Neural progenitor cell (in vitro differentiated cells): Measurements from ENCODE around the gene RNU1-2. TPM values are rescaled to one million over a fixed set of nuclear protein-coding genes. Genes with fewer than 3 reads are reported as not detected.
"Not testable (repeated sequence)": the region's sequence is repeated elsewhere in the genome, so short reads cannot be mapped to it uniquely, and the experiment has no call there.

Source experiments
- DNase-seq: peaks from one replicate; pipeline ENCODE4 v3.0.0-alpha.2; 2016; ENCODE audit warnings: low spot score
- H2AFZ ChIP-seq: fragments of 200-600 bp; sonication (generic); replicated peaks from 2 replicates; pipeline ENCODE4 v1.6.1; 2016; ENCODE audit warnings: antibody characterized with exemption
- H3F3A ChIP-seq: fragments of 200-600 bp; sonication (generic); 2 replicates; pipeline ENCODE4 v1.6.1; 2016; ENCODE audit warnings: antibody characterized with exemption, low read depth
- H3K27ac ChIP-seq: fragments of 200-600 bp; sonication (generic); 2 replicates; pipeline ENCODE4 v1.5.1; 2016; ENCODE audit warnings: mild to moderate bottlenecking
- H3K27me3 ChIP-seq: fragments of 200-600 bp; sonication (generic); 2 replicates; pipeline ENCODE4 v1.6.1; 2016; ENCODE audit warnings: mild to moderate bottlenecking, moderate library complexity
- H3K36me3 ChIP-seq: fragments of 200-600 bp; sonication (generic); 2 replicates; pipeline ENCODE4 v1.5.1; 2016
- H3K4me1 ChIP-seq: fragments of 200-600 bp; sonication (generic); 2 replicates; pipeline ENCODE4 v1.6.1; 2016; ENCODE audit warnings: mixed run types
- H3K4me2 ChIP-seq: fragments of 200-600 bp; sonication (generic); 2 replicates; pipeline ENCODE4 v1.6.1; 2016
- H3K4me3 ChIP-seq: fragments of 200-600 bp; sonication (generic); 2 replicates; pipeline ENCODE4 v1.5.1; 2016
- H3K79me2 ChIP-seq: fragments of 200-600 bp; sonication (generic); 2 replicates; pipeline ENCODE4 v1.6.1; 2016; ENCODE audit warnings: low read depth
- H3K9ac ChIP-seq: fragments of 200-600 bp; sonication (generic); 2 replicates; pipeline ENCODE4 v1.6.1; 2016
- H3K9me3 ChIP-seq: fragments of 200-600 bp; sonication (generic); 2 replicates; pipeline ENCODE4 v1.5.1; 2016; ENCODE audit warnings: low read depth
- H4K20me1 ChIP-seq: fragments of 200-600 bp; sonication (generic); 2 replicates; pipeline ENCODE4 v1.6.1; 2016; ENCODE audit warnings: low read depth
- H3K27ac Mint-ChIP-seq: 3 replicates; pipeline ENCODE4 v1.8.0; 2021; ENCODE audit warnings: mixed read lengths
- H3K27me3 Mint-ChIP-seq: 2 replicates; pipeline ENCODE4 v1.8.0; 2022; ENCODE audit warnings: low read depth, mild to moderate bottlenecking, inconsistent platforms, moderate library complexity, mixed read lengths; ENCODE audit not compliant: insufficient read depth
- H3K36me3 Mint-ChIP-seq: 3 replicates; pipeline ENCODE4 v1.8.0; 2021; ENCODE audit warnings: mixed read lengths
- H3K4me1 Mint-ChIP-seq: 3 replicates; pipeline ENCODE4 v1.8.0; 2021; ENCODE audit warnings: mixed read lengths
- H3K4me3 Mint-ChIP-seq: 3 replicates; pipeline ENCODE4 v1.8.0; 2021; ENCODE audit warnings: mild to moderate bottlenecking, moderate library complexity, mixed read lengths
- H3K9me3 Mint-ChIP-seq: 3 replicates; pipeline ENCODE4 v1.8.0; 2020; ENCODE audit warnings: mixed read lengths
- CTCF ChIP-seq: fragments of 200-600 bp; sonication (generic); IDR thresholded peaks from 2 replicates; pipeline ENCODE4 v1.5.1; 2017; ENCODE audit warnings: antibody characterized with exemption, mild to moderate bottlenecking
- EZH2 ChIP-seq: fragments of 200-600 bp; sonication (generic); IDR thresholded peaks from 2 replicates; pipeline ENCODE4 v1.6.1; 2017; ENCODE audit warnings: antibody characterized with exemption, mild to moderate bottlenecking, moderate library complexity
- EZH2phosphoT487 ChIP-seq: fragments of 200-600 bp; sonication (generic); IDR thresholded peaks from 2 replicates; pipeline ENCODE4 v1.6.1; 2017; ENCODE audit warnings: antibody characterized with exemption
- total RNA-seq: library from RNA; depleted of rRNA; stranded (reverse); fragments of >200 nt; gene quantifications from 2 replicates; pipeline ENCODE4 v1.2.3, GENCODE V29; 2015; ENCODE audit warnings: low replicate concordance

Gene RNU1-2
- total RNA-seq, 1 donor from 2014 or later = under 0.01 TPM

GRCh38 chr1:16926491-16927073 lies 30.8 kb downstream of the RNU1-2 start:
- peaks cover 15% of the 10 kb centered on the region for H3K36me3 Mint-ChIP-seq
- Histone ChIP-seq H3K27me3 (no peaks in the 10 kb centered on the region), H3F3A (peaks cover 36% of the 10 kb centered on the region), H3K4me2 (peak overlapping the region; percentile 74), H4K20me1 (peaks cover 13% of the 10 kb centered on the region), H3K36me3 (no peaks in the 10 kb centered on the region), H3K9ac (no peak overlapping the region), H3K4me1 (peaks cover 31% of the 10 kb centered on the region), H3K27ac (no peak overlapping the region), H2AFZ (no peak overlapping the region), H3K79me2 (peaks cover 68% of the 10 kb centered on the region), H3K4me3 (peak overlapping the region; percentile 14), H3K9me3 (no peaks in the 10 kb centered on the region)
- no peaks in the 10 kb centered on the region for H3K9me3 Mint-ChIP-seq
- peaks cover 76% of the 10 kb centered on the region for H3K4me1 Mint-ChIP-seq
- peak; percentile 94 for DNase-seq
- H3K27me3 Mint-ChIP-seq = peaks cover 4% of the 10 kb centered on the region
- TF ChIP-seq EZH2phosphoT487 (no peak), EZH2 (no peak), CTCF (no peak)
- peak overlapping the region; percentile 79 for H3K4me3 Mint-ChIP-seq
- peak overlapping the region; percentile 100 for H3K27ac Mint-ChIP-seq

GRCh38 chr1:16927256-16927655 lies 31.5 kb downstream of the RNU1-2 start:
- Mint-ChIP-seq H3K4me1 (peaks cover 70% of the 10 kb centered on the region), H3K27ac (peak overlapping the region; percentile 100), H3K4me3 (peak overlapping the region; percentile 79), H3K36me3 (peaks cover 17% of the 10 kb centered on the region), H3K27me3 (peaks cover 2% of the 10 kb centered on the region), H3K9me3 (no peaks in the 10 kb centered on the region)
- Histone ChIP-seq H3K9me3 (no peaks in the 10 kb centered on the region), H3K4me1 (peaks cover 29% of the 10 kb centered on the region), H3K79me2 (peaks cover 63% of the 10 kb centered on the region), H3K4me3 (no peak overlapping the region), H4K20me1 (peaks cover 13% of the 10 kb centered on the region), H3K27me3 (no peaks in the 10 kb centered on the region), H3F3A (peaks cover 31% of the 10 kb centered on the region), H3K36me3 (no peaks in the 10 kb centered on the region), H3K27ac (no peak overlapping the region), H3K9ac (no peak overlapping the region), H2AFZ (no peak overlapping the region), H3K4me2 (peak overlapping the region; percentile 74)
- no peak for DNase-seq
- TF ChIP-seq CTCF (no peak), EZH2phosphoT487 (no peak), EZH2 (no peak)

GRCh38 chr1:16927711-16928485 lies 32.1 kb downstream of the RNU1-2 start:
- H3K9me3 ChIP-seq = no peaks in the 10 kb centered on the region
- DNase-seq = no peak
- peaks cover 57% of the 10 kb centered on the region for H3K79me2 ChIP-seq
- H3K4me2 ChIP-seq = no peak overlapping the region
- H4K20me1 ChIP-seq = peaks cover 13% of the 10 kb centered on the region
- H3F3A ChIP-seq = peaks cover 24% of the 10 kb centered on the region
- H3K4me3 Mint-ChIP-seq = peak overlapping the region; percentile 79
- TF ChIP-seq CTCF = no peak
- TF ChIP-seq EZH2 = no peak
- TF ChIP-seq EZH2phosphoT487 = no peak
- peak overlapping the region; percentile 100 for H3K27ac Mint-ChIP-seq
- peaks cover 23% of the 10 kb centered on the region for H3K4me1 ChIP-seq
- H3K9me3 Mint-ChIP-seq = no peaks in the 10 kb centered on the region
- no peak overlapping the region for H2AFZ ChIP-seq
- no peak overlapping the region for H3K9ac ChIP-seq
- H3K36me3 ChIP-seq = no peaks in the 10 kb centered on the region
- peaks cover 19% of the 10 kb centered on the region for H3K36me3 Mint-ChIP-seq
- H3K27ac ChIP-seq = no peak overlapping the region
- no peaks in the 10 kb centered on the region for H3K27me3 ChIP-seq
- peaks cover 2% of the 10 kb centered on the region for H3K27me3 Mint-ChIP-seq
- H3K4me3 ChIP-seq = no peak overlapping the region
- peaks cover 64% of the 10 kb centered on the region for H3K4me1 Mint-ChIP-seq

GRCh38 chr1:16929146-16930041 lies 33.6 kb downstream of the RNU1-2 start:
- H3K9ac ChIP-seq, H3K4me2 ChIP-seq, H3K9me3 Mint-ChIP-seq, H3K27me3 ChIP-seq, DNase-seq, H2AFZ ChIP-seq, H3K27ac ChIP-seq, H3K36me3 ChIP-seq, H3K9me3 ChIP-seq, H3K4me3 ChIP-seq, H3K27me3 Mint-ChIP-seq: not testable (repeated sequence)
- Mint-ChIP-seq H3K27ac (peak overlapping the region; percentile 70), H3K4me3 (peak overlapping the region; percentile 59), H3K36me3 (peaks cover 19% of the 10 kb centered on the region), H3K4me1 (peaks cover 50% of the 10 kb centered on the region)
- H4K20me1 ChIP-seq = peaks cover 13% of the 10 kb centered on the region
- peaks cover 18% of the 10 kb centered on the region for H3K4me1 ChIP-seq
- peaks cover 20% of the 10 kb centered on the region for H3F3A ChIP-seq
- H3K79me2 ChIP-seq = peaks cover 42% of the 10 kb centered on the region

GRCh38 chr1:16931206-16931934 lies 35.6 kb downstream of the RNU1-2 start:
- H2AFZ ChIP-seq, H3K9me3 ChIP-seq, H3K27ac ChIP-seq, H3K4me1 ChIP-seq, H3K27ac Mint-ChIP-seq, H3F3A ChIP-seq, H3K9ac ChIP-seq, H3K36me3 ChIP-seq, H3K4me2 ChIP-seq, H3K9me3 Mint-ChIP-seq, H3K27me3 ChIP-seq, DNase-seq, H3K4me3 Mint-ChIP-seq, H3K27me3 Mint-ChIP-seq, H3K4me3 ChIP-seq: not testable (repeated sequence)
- peaks cover 32% of the 10 kb centered on the region for H3K4me1 Mint-ChIP-seq
- peaks cover 13% of the 10 kb centered on the region for H4K20me1 ChIP-seq
- H3K36me3 Mint-ChIP-seq = peaks cover 21% of the 10 kb centered on the region
- H3K79me2 ChIP-seq = peaks cover 22% of the 10 kb centered on the region
